GM04504 (cell line): ENCODE data around the gene TAF4B.
"Not testable (repeated sequence)": the region's sequence is repeated elsewhere in the genome, so short reads cannot be mapped to it uniquely, and the experiment has no call there.

ENCODE experiments used
- DNase-seq: peaks from one replicate; pipeline ENCODE4 v3.0.0-alpha.2; 2012; ENCODE audit warnings: low read depth

Gene TAF4B

DNA sequence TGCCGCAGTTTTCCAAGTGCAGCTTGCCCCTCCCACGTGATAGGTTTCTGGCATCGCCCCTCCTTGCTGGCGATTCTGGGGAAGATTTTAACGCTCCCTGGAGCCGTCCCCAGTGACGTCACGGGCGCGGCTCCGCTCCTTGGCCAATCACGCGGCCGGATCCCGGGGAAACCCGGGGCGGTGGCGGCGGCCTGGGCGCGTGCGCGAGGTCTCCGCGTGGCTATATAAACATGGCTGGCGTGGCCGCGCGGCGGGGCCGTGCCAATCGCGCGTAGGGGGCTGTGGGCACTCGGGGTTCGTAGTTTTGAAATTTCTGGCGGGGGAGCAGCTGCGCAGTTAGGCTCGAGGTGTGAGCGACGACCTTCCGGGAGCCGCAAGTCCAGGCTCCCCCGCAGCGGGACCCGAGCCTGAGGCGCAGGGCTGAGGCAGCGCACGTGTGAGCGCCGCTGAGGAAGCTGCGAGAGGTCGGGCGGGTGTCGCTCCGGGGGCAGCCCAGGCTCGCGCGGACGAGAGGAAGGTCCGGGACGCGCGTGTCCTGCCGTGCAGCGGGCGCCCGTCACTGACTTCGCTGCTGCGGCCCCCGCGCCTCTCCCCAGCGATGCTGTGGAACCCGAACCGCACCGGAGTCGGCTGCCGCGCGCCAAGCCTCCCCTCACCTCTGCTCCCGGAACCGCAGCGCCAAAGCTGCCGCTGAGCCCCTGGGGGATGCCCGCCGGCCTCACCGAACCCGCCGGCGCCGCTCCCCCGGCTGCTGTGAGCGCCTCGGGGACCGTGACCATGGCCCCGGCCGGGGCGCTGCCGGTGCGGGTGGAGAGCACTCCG, at the start of gene TAF4B:
Gene TAF4B, plus strand, starts transcription at position 217 of the 822 bp plus-strand sequence. Its CDS starts 489 bp downstream, at position 706.
- DNase-seq, result peak; percentile 82

DNA sequence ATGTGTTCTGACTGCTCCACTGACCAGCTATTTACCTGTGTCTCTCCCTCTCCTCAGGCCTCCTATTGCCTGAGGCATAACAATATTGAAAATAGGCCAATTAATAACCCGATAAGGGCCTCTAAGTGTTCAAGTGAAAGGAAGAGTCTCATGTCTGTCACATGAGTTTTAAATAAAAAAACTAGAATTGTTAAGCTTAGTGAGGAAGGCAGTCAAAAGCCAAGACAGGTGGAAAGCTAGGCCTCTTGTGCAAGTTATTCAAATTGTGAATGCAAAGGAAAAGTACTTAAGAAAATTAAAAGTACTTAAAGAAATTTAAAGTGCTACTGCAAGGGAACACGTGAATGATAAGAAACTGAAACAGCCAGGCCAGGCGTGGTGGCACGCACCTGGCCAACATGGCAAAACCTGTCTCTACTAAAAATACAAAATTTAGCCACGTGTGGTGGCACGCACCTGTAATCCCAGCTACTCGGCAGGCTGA, 44.9 kb upstream of the TAF4B start:
- no peak for DNase-seq

- no peak for DNase-seq
Measured at GRCh38 chr18:26183395-26184112, 42.7 kb upstream of the TAF4B start.

DNA sequence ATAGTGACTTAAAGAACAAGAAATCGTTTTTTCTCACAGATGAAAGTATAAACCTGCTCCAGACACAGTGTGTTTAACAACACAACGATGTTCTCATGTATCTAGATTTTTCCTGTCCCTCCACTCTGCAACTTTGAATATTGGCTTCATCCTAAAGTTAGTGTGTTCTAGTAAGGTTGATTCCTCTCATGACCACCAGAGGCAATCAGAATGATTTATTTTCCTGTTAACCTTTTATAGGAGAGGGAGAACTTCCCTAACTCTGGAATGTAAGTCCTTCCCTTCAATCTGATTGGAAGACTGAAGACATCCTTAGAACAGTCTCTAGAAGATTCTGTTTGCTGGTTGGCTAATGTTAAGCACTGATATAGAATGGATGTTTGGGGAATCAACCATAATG, 41.0 kb upstream of the TAF4B start:
- DNase-seq, result no peak

DNA sequence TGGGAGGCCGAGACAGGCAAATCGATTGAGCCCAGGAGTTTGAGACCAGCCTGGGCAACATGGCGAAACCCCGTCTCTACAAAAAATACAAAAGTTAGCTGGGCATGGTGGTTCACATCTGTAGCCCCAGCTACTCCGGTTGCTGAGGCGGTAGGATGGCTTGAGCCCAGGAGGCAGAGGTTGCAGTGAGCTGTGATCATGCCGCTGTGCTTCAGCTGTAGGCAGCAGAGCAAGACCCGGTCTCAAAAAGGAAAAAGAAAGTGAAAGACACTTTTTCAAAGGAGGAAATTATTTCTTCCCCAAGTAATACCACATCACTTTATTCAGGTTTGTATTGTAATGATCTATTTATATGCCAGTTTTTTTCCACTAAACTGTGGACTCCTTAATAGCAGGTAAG, 35.7 kb upstream of the TAF4B start:
- no peak for DNase-seq

- DNase-seq, result no peak
Measured at GRCh38 chr18:26192233-26192632, 34.0 kb upstream of the TAF4B start.

- DNase-seq, result no peak
Measured at GRCh38 chr18:26196605-26197004, 29.6 kb upstream of the TAF4B start.

- DNase-seq, result not testable (repeated sequence)
Measured at GRCh38 chr18:26202001-26202400, 24.2 kb upstream of the TAF4B start.

- DNase-seq, result no peak
Measured at GRCh38 chr18:26205318-26205717, 20.9 kb upstream of the TAF4B start.

DNA sequence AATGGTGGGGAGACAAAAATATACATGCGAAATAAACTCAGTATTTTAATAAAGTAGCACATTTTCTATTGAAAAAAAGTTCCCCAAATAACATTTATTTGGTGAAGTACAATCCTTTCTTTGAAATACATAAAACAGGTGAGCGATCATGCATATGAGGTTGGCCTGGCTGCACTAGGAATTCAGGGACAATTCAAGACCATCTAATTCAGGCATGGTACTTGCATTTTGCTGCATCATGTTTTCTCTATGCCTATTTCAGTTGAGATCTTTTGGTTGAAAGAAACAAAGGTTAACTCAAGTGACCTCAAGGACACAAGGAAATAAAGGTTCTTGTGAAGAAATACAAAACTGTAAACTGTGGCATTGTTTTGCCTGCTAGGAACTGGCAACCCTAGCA, 19.8 kb upstream of the TAF4B start:
- DNase-seq, result no peak

GRCh38 chr18:26207937-26208336, 18.3 kb upstream of the TAF4B start:
- no peak for DNase-seq

- no peak for DNase-seq
Measured at GRCh38 chr18:26208977-26209376, 17.3 kb upstream of the TAF4B start.

- DNase-seq, result no peak
Measured at GRCh38 chr18:26210147-26210546, 16.1 kb upstream of the TAF4B start.

GRCh38 chr18:26215247-26215970, 10.8 kb upstream of the TAF4B start:
- DNase-seq, result no peak

- no peak for DNase-seq
Measured at GRCh38 chr18:26225022-26225693, 1.1 kb upstream of the TAF4B start.

GRCh38 chr18:26225915-26226228, 373 bp upstream of the TAF4B start:
- DNase-seq, result no peak

GRCh38 chr18:26227051-26227670, 916 bp downstream of the TAF4B start:
- no peak for DNase-seq

DNA sequence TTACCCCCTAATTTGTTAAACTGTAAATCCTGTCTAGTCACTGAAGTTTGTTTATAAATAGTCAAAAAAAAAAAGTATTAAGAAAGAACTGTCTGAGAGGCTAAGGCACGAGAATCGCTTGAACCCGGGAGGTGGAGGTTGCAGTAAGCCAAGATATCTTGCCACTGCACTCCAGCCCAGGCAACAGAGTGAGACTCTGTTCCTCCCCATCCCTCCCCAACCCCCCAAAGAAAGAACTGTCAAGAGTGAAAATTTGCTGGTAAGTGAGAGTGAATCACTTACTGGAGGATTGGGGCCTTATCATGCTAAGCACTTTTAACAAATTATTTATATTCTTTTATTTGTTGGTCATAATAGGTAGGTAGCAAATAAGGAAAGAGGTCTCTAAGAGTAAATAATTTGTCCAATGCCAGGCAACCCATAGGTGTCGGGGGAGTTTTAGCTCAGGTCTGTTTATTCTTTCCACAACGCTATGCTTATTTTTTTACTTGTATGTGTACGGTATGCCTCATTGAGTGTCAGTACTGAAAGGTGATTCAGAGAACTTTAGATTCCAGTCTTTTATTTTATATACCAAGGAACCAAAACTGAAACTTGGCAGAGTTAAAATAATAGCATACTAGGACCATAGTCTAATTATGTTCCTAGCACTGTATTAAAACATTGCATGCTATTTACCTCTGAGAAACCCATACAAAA, 2.5 kb downstream of the TAF4B start:
- DNase-seq, result no peak

DNA sequence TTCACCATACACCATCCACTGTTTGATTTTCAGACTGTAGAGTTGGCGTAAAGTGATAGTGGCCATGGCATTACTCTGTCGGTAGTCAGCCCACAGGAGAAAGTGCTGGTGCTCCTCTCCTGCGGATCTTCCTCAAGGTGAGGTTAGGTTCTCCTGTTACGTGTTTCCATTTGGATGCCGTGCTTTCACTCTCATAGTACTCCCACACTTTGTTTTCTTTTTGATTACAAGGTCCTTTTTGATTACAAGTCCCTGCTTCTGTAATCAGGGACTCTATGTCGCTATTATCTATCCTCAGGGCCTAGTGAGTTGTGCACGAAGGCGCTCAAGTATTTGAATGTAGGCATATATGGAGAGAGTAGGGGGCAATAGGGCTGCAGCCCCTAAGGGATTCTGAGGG, 4.3 kb downstream of the TAF4B start:
- no peak for DNase-seq

DNA sequence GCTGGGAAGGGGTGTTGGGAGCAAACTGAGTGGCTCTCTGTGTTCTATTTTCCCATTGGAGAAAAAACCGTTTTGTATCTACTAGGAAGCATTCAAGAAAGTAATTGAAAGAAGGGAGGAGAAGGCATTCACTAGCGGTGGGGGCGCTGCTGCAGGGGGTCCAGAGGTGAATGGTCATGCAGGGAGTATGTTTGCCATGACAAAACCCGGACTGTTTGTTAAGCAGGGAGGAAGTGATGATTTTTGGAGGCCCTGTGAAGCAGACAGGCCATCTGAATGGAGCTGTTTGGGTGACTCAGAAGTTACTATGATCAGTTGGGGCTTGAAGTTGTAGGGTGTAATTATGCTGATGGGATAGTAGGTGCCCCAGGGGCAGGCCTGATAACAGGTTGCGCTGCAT, 7.0 kb downstream of the TAF4B start:
- DNase-seq, result no peak

DNA sequence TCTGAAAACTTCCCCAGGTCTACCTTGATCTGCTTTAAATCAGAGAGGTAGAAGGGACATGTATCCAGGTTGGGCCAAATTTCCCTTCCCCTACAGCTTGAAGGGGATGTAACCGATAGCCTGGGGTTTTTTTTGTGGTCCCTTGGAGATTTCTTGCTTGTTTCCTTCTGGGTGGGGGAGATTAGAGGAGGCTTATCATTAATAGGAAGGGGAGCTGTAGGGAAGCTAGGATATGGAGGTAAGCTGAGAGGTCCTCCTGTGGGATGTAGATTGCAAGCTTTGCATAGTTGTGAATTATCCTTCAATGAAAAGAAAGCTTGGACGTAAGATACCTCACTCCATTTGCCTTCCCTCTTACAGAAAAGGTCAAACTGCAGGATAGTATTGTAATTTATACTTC, 11.1 kb downstream of the TAF4B start:
- not testable (repeated sequence) for DNase-seq
